GM23248 (cell line): ENCODE results near the gene BBIP1. TPM values are rescaled to one million over a fixed set of nuclear protein-coding genes. Genes with fewer than 3 reads are reported as not detected.

ENCODE experiments used
- DNase-seq: peaks from one replicate; pipeline ENCODE4 v3.0.0-alpha.2; 2015
- H2AFZ ChIP-seq: fragments of 200-600 bp; sonication (generic); 2 replicates; pipeline ENCODE4 v1.6.1; 2016; ENCODE audit warnings: antibody characterized with exemption
- H3F3A ChIP-seq: fragments of 200-600 bp; sonication (generic); 2 replicates; pipeline ENCODE4 v1.6.1; 2016; ENCODE audit warnings: mild to moderate bottlenecking, antibody characterized with exemption, mixed run types; ENCODE audit not compliant: insufficient read depth
- H3K27ac ChIP-seq: fragments of 200-600 bp; sonication (generic); 2 replicates; pipeline ENCODE4 v1.5.1; 2016; ENCODE audit warnings: mild to moderate bottlenecking
- H3K27me3 ChIP-seq: fragments of 200-600 bp; sonication (generic); replicated peaks from 2 replicates; pipeline ENCODE4 v1.6.1; 2016; ENCODE audit warnings: mild to moderate bottlenecking; ENCODE audit not compliant: insufficient read depth
- H3K36me3 ChIP-seq: fragments of 200-600 bp; sonication (generic); 2 replicates; pipeline ENCODE4 v1.6.1; 2016; ENCODE audit warnings: low read depth, mild to moderate bottlenecking
- H3K4me1 ChIP-seq: fragments of 200-600 bp; sonication (generic); 2 replicates; pipeline ENCODE4 v1.6.1; 2016; ENCODE audit warnings: mild to moderate bottlenecking; ENCODE audit not compliant: insufficient read depth
- H3K4me2 ChIP-seq: fragments of 200-600 bp; sonication (generic); one replicate; pipeline ENCODE4 v1.6.1; 2016; ENCODE audit warnings: mild to moderate bottlenecking; ENCODE audit not compliant: unreplicated experiment
- H3K4me3 ChIP-seq: fragments of 200-600 bp; sonication (generic); 2 replicates; pipeline ENCODE4 v1.5.1; 2016; ENCODE audit warnings: mild to moderate bottlenecking
- H3K79me2 ChIP-seq: fragments of 200-600 bp; sonication (generic); 2 replicates; pipeline ENCODE4 v1.6.1; 2016; ENCODE audit warnings: mild to moderate bottlenecking; ENCODE audit not compliant: insufficient read depth
- H3K9ac ChIP-seq: fragments of 200-600 bp; sonication (generic); 2 replicates; pipeline ENCODE4 v1.6.1; 2016; ENCODE audit warnings: mild to moderate bottlenecking
- H3K9me2 ChIP-seq: fragments of 200-600 bp; sonication (generic); 2 replicates; pipeline ENCODE4 v1.6.1; 2016; ENCODE audit warnings: mixed run types, mild to moderate bottlenecking, moderate library complexity; ENCODE audit not compliant: insufficient read depth
- H3K9me3 ChIP-seq: fragments of 200-600 bp; sonication (generic); one replicate; pipeline ENCODE4 v1.6.1; 2017; ENCODE audit warnings: low read depth
- H4K20me1 ChIP-seq: fragments of 200-600 bp; sonication (generic); 2 replicates; pipeline ENCODE4 v1.6.0; 2016; ENCODE audit not compliant: insufficient read depth
- EZH2 ChIP-seq: fragments of 200-600 bp; sonication (generic); IDR thresholded peaks from 2 replicates; pipeline ENCODE4 v1.6.1; 2018; ENCODE audit warnings: antibody characterized with exemption, mild to moderate bottlenecking; ENCODE audit not compliant: insufficient read depth, poor library complexity, severe bottlenecking
- EZH2phosphoT487 ChIP-seq: fragments of 200-600 bp; sonication (generic); IDR thresholded peaks from 2 replicates; pipeline ENCODE4 v1.6.1; 2018; ENCODE audit warnings: antibody characterized with exemption, moderate library complexity, mild to moderate bottlenecking, low read depth; ENCODE audit not compliant: insufficient read depth
- WGBS, 2 experiments: methylation state at CpG; one replicate each; pipeline ENCODE4 v1.1.6; 2015 to 2017; ENCODE audit warnings: low lambda C conversion rate in 2 of 2, low coverage in 1 of 2; ENCODE audit errors: missing lambda C conversion rate in 2 of 2; 5-methylcytosine and 5-hydroxymethylcytosine counted together
- in situ Hi-C: fragments of 300-500 bp; cut with MboI; formaldehyde crosslinking; loops from 2 replicates; pipeline ENCODE4 v1.15.0; 2020
- polyA plus RNA-seq: library from polyadenylated mRNA; unstranded; fragments of >200 nt; fragmentation: Nextera tagmentation; extraction: Ambion mirVana; gene quantifications from 2 replicates; pipeline ENCODE4 v1.2.1, GENCODE V29; 2016
- total RNA-seq: library from RNA; depleted of rRNA; stranded (reverse); fragments of >200 nt; shearing (Covaris generic); gene quantifications from 2 replicates; pipeline ENCODE4 v1.2.3, GENCODE V29; 2014

BBIP1 gene
- total and polyA plus RNA-seq, 2 experiments from 2014 or later, result 17.3 to 44.4 TPM

- in situ Hi-C loops, result no loop called here
- Histone ChIP-seq H3K4me3 (no peak overlapping the region), H3K79me2 (no peaks in the 10 kb centered on the region), H3K4me2 (no peak overlapping the region), H4K20me1 (no peaks in the 10 kb centered on the region), H3K27ac (no peak overlapping the region), H3F3A (peaks cover 24% of the 10 kb centered on the region; the same call in 1 of the 2 replicates), H3K9ac (no peak overlapping the region), H3K4me1 (peaks cover 42% of the 10 kb centered on the region), H3K27me3 (no peaks in the 10 kb centered on the region), H3K9me3 (no peaks in the 10 kb centered on the region), H3K9me2 (no peaks in the 10 kb centered on the region), H3K36me3 (no peaks in the 10 kb centered on the region), H2AFZ (no peak overlapping the region)
- peak; percentile 23 for DNase-seq
- TF ChIP-seq EZH2, result no peak
Measured at GRCh38 chr10:110863361-110863760, 55.6 kb downstream of the BBIP1 start.

DNA sequence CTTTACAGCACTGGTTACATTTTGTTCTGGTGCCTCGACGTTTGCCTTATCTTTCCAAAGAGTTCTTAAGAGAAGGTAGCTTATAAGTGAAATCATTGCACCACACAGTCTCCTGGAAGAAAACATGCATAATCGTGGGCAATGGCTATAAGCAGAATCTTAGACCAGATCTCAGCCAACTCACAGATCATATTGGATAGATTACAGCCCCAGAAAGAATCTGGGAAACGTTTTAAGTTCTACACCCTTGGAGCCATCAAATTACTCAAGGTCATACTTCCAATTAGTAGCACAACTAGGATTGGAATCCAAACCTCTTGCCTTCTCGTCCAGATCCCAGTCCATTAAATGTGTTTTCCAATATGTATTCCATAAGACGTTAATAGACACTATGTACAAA lies 56.0 kb downstream of the BBIP1 start:
- no peaks in the 10 kb centered on the region for H3K36me3 ChIP-seq
- H2AFZ ChIP-seq, result no peak overlapping the region
- H3K79me2 ChIP-seq, result no peaks in the 10 kb centered on the region
- no peaks in the 10 kb centered on the region for H3K9me3 ChIP-seq
- no peak overlapping the region for H3K4me3 ChIP-seq
- no peak overlapping the region for H3K27ac ChIP-seq
- H4K20me1 ChIP-seq, result no peaks in the 10 kb centered on the region
- H3K9ac ChIP-seq, result no peak overlapping the region
- DNase-seq, result no peak
- no peak overlapping the region for H3K4me2 ChIP-seq
- peaks cover 38% of the 10 kb centered on the region for H3K4me1 ChIP-seq
- no peaks in the 10 kb centered on the region for H3K9me2 ChIP-seq
- H3K27me3 ChIP-seq, result no peaks in the 10 kb centered on the region
- in situ Hi-C loops, result no loop called here
- TF ChIP-seq EZH2 (no peak), EZH2phosphoT487 (no peak)
- 33 to 45% methylated on average over 6 of the region's 6 CpGs for WGBS, 2 experiments
- H3F3A ChIP-seq, result peaks cover 20% of the 10 kb centered on the region; the same call in 1 of the 2 replicates

GRCh38 chr10:110861930-110862649 lies 56.9 kb downstream of the BBIP1 start:
- Histone ChIP-seq H2AFZ (no peak overlapping the region), H3K79me2 (no peaks in the 10 kb centered on the region), H3F3A (peaks cover 15% of the 10 kb centered on the region; the same call in 1 of the 2 replicates), H3K4me2 (no peak overlapping the region), H3K4me3 (no peak overlapping the region), H4K20me1 (no peaks in the 10 kb centered on the region), H3K27me3 (no peaks in the 10 kb centered on the region), H3K27ac (no peak overlapping the region), H3K9ac (no peak overlapping the region), H3K9me2 (no peaks in the 10 kb centered on the region), H3K4me1 (peaks cover 34% of the 10 kb centered on the region), H3K36me3 (no peaks in the 10 kb centered on the region), H3K9me3 (no peaks in the 10 kb centered on the region)
- peak; percentile 32 for DNase-seq
- in situ Hi-C loops, result no loop called here
- TF ChIP-seq EZH2, result no peak
- no peak for TF ChIP-seq EZH2phosphoT487
- WGBS, 2 experiments, result 72 to 77% methylated on average over 6 of the region's 6 CpGs

DNA sequence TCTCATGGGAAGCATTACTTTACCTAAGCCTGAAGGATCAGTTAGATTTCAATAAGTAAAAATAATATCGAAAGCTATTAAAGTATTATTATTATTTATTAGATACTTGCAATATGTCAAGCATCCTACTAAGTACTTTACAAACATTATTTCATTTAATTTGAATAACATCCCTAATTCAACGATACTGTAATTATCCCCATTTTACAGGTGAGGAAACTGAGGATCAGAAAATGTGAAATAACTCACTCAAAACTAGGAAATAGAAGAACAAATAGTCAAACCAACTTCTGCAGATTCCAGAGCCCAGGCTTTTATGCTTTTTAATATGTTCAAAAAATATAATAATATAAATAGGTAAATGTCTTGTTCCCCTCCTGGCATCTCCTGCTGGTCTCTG lies 57.5 kb downstream of the BBIP1 start:
- Histone ChIP-seq H3K27ac (no peak overlapping the region), H3K4me1 (peaks cover 34% of the 10 kb centered on the region), H4K20me1 (no peaks in the 10 kb centered on the region), H3K36me3 (no peaks in the 10 kb centered on the region), H3K4me2 (no peak overlapping the region), H3K27me3 (no peaks in the 10 kb centered on the region), H3F3A (peaks cover 15% of the 10 kb centered on the region; the same call in 1 of the 2 replicates), H3K4me3 (no peak overlapping the region), H3K79me2 (no peaks in the 10 kb centered on the region), H2AFZ (no peak overlapping the region), H3K9ac (no peak overlapping the region), H3K9me3 (no peaks in the 10 kb centered on the region), H3K9me2 (no peaks in the 10 kb centered on the region)
- DNase-seq, result no peak
- WGBS, 2 experiments, result 91% methylated on average over 2 of the region's 2 CpGs
- TF ChIP-seq EZH2 (no peak), EZH2phosphoT487 (no peak)
- in situ Hi-C loops, result no loop called here
